ENCODE results near the gene ANXA11. TPM values are rescaled to one million over a fixed set of nuclear protein-coding genes. Genes with fewer than 3 reads are reported as not detected.

The ANXA11 gene
- total and polyA plus RNA-seq, 9 of the 15 experiments (the other 6 are each of a cell fraction or from before 2014, with no cell fraction given): 43.6 to 212 (median 109) TPM

- WGBS (ENCODE audit: insufficient coverage, low coverage, missing lambda C conversion rate): 93% methylated on average over 4 of the region's 4 CpGs
- no peak for DNase-seq (ENCODE audit: extremely low read depth in 1 of 4, low spot score in 3 of 4)
- ATAC-seq: no peak
- BruUV-seq (replicated peaks): no TSS peak
- peaks cover 6 to 11% of the 10 kb centered on the region in 2 experiments; a peak in 4 of 5 replicates for H3K4me1 ChIP-seq (replicated peaks in 1 of 2; ENCODE audit: control insufficient read depth in 2 of 2, insufficient read depth in 2 of 2, low read length in 2 of 2)
- no peak overlapping the region for H3K27ac ChIP-seq (ENCODE audit: extremely low read depth, low read depth, low read length)
- in situ Hi-C loops (cut with MboI): no loop called here
- H3K79me2 ChIP-seq (ENCODE audit: control insufficient read depth, insufficient read depth, low read length): peaks cover 94% of the 10 kb centered on the region
- H3K9me1 ChIP-seq (ENCODE audit: control insufficient read depth, insufficient read depth, low read length): peaks cover 3% of the 10 kb centered on the region
- no peak overlapping the region for H3K4me2 ChIP-seq (ENCODE audit: insufficient read depth, low read length)
- peaks cover 6% of the 10 kb centered on the region for H3K9me3 ChIP-seq (replicated peaks; ENCODE audit: control insufficient read depth, insufficient read depth, low read depth, low read length)
- ChIA-PET CTCF (ENCODE audit: low intra/inter-chr PET ratio) (no interaction called here), POLR2A (interaction anchor here (0.6 to 3.5 kb wide), 6 partner anchors 8 to 43 kb away, joined by 3 to 16 read pairs (median 6); partner anchors contain the start of gene ANXA11)
- intact Hi-C loops (cut with micrococcal nuclease): no loop called here
- no peak overlapping the region for H2AFZ ChIP-seq (ENCODE audit: low read depth, low read length)
- FAIRE-seq: no peak
- peaks cover 11% of the 10 kb centered on the region; the same call in 1 of the 2 replicates for H4K20me1 ChIP-seq (replicated peaks; ENCODE audit: control insufficient read depth, insufficient read depth, low read length)
- no peaks in the 10 kb centered on the region for H3K27me3 ChIP-seq (ENCODE audit: control insufficient read depth in 2 of 2, insufficient read depth in 2 of 2, low read length in 2 of 2)
- no peak overlapping the region for H3K4me3 ChIP-seq
- peaks cover 39% of the 10 kb centered on the region for H3K36me3 ChIP-seq (ENCODE audit: control insufficient read depth, insufficient read depth, low read length)
- H3K9ac ChIP-seq (ENCODE audit: insufficient read depth in 1 of 2, low read depth in 2 of 2, low read length in 2 of 2): no peak overlapping the region
- no peak for TF ChIP-seq ZNF644 (tag; IDR thresholded peaks at IDR 0.05; ENCODE audit: low read depth)
- TF ChIP-seq TAF1 (IDR thresholded peaks at IDR 0.05; ENCODE audit: control insufficient read depth, extremely low read depth, insufficient read depth, low read length, severe bottlenecking): no peak
- no peak for TF ChIP-seq ZNF518B (CRISPR knock-in tag; IDR thresholded peaks at IDR 0.05)
- TF ChIP-seq CC2D1A (IDR thresholded peaks at IDR 0.05): no peak
- TF ChIP-seq LEF1 (IDR thresholded peaks at IDR 0.05): no peak
- TF ChIP-seq FOXP1 (CRISPR knock-in tag; IDR thresholded peaks at IDR 0.05): no peak
- TF ChIP-seq NCOA2 (IDR thresholded peaks at IDR 0.05; ENCODE audit: partially characterized antibody in 2 of 2): no peak
- no peak for TF ChIP-seq SMAD4 (CRISPR knock-in tag; conservative IDR thresholded peaks at IDR 0.05)
- no peak for TF ChIP-seq ZNF311 (CRISPR knock-in tag; IDR thresholded peaks at IDR 0.05)
- TF ChIP-seq E4F1 (CRISPR knock-in tag; IDR thresholded peaks at IDR 0.05; ENCODE audit: borderline replicate concordance): no peak
- TF ChIP-seq, protein P1, sequence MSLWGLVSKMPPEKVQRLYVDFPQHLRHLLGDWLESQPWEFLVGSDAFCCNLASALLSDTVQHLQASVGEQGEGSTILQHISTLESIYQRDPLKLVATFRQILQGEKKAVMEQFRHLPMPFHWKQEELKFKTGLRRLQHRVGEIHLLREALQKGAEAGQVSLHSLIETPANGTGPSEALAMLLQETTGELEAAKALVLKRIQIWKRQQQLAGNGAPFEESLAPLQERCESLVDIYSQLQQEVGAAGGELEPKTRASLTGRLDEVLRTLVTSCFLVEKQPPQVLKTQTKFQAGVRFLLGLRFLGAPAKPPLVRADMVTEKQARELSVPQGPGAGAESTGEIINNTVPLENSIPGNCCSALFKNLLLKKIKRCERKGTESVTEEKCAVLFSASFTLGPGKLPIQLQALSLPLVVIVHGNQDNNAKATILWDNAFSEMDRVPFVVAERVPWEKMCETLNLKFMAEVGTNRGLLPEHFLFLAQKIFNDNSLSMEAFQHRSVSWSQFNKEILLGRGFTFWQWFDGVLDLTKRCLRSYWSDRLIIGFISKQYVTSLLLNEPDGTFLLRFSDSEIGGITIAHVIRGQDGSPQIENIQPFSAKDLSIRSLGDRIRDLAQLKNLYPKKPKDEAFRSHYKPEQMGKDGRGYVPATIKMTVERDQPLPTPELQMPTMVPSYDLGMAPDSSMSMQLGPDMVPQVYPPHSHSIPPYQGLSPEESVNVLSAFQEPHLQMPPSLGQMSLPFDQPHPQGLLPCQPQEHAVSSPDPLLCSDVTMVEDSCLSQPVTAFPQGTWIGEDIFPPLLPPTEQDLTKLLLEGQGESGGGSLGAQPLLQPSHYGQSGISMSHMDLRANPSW (CRISPR knock-in tag; IDR thresholded peaks at IDR 0.05): no peak
- no peak for TF ChIP-seq HMBOX1 (IDR thresholded peaks at IDR 0.05)
- no peak for TF ChIP-seq HDGF (IDR thresholded peaks at IDR 0.05)
- no peak for TF ChIP-seq ZNF77 (CRISPR knock-in tag; IDR thresholded peaks at IDR 0.05)
Measured at GRCh38 chr10:80195046-80195574, 10.2 kb downstream of the ANXA11 start.

All from K562 (cell line).